PC-9 (cell line): Measurements from ENCODE around the gene TOX2. TPM values are rescaled to one million over a fixed set of nuclear protein-coding genes. Genes with fewer than 3 reads are reported as not detected.

Source experiments
- BruUV-seq: library from RNA; stranded (reverse); fragments of 400-500 nt; replicated peaks from 2 replicates; lab custom pipeline; 2021; lab: Mats Ljungman, UMichigan
- CTCF ChIA-PET: fragments of 300-600 bp; sonication (Branson Sonifier 250); formaldehyde crosslinking; loops from one replicate; lab custom pipeline; 2022; ENCODE audit warnings: antibody characterized with exemption; lab: Charles Lee
- POLR2A ChIA-PET: fragments of 300-600 bp; sonication (Branson Sonifier 250); formaldehyde crosslinking; loops from one replicate; lab custom pipeline; 2022; ENCODE audit warnings: antibody characterized with exemption; ENCODE audit not compliant: unreplicated experiment; lab: Charles Lee
- DNase-seq, 2 experiments: peaks; one replicate each; pipeline versions ENCODE4 v3.0.0 to v3.0.0-alpha.2; 2015 to 2022; ENCODE audit warnings: mixed read lengths in 1 of 2
- H2AFZ ChIP-seq: fragments of 200-600 bp; sonication (generic); 2 replicates; pipeline ENCODE4 v1.8.1; 2017; ENCODE audit warnings: antibody characterized with exemption
- H3F3A ChIP-seq: fragments of 200-600 bp; sonication (generic); 2 replicates; pipeline ENCODE4 v1.8.1; 2017; ENCODE audit warnings: antibody characterized with exemption, mild to moderate bottlenecking, low read depth; ENCODE audit not compliant: insufficient read depth
- H3K27ac ChIP-seq: fragments of 200-600 bp; sonication (generic); 2 replicates; pipeline ENCODE4 v1.6.1; 2016; ENCODE audit warnings: mixed run types
- H3K27me3 ChIP-seq: fragments of 200-600 bp; sonication (generic); 2 replicates; pipeline ENCODE4 v1.6.1; 2016; ENCODE audit warnings: low read depth, mixed run types; ENCODE audit not compliant: insufficient read depth
- H3K36me3 ChIP-seq: fragments of 200-600 bp; sonication (generic); 2 replicates; pipeline ENCODE4 v1.6.1; 2016; ENCODE audit warnings: low read depth, mixed run types
- H3K4me1 ChIP-seq: fragments of 200-600 bp; sonication (generic); replicated peaks from 2 replicates; pipeline ENCODE4 v1.6.1; 2016; ENCODE audit warnings: mixed run types; ENCODE audit not compliant: insufficient read depth
- H3K4me2 ChIP-seq: fragments of 200-600 bp; sonication (generic); 2 replicates; pipeline ENCODE4 v1.6.1; 2017; ENCODE audit warnings: mixed run types
- H3K4me3 ChIP-seq: fragments of 200-600 bp; sonication (generic); 2 replicates; pipeline ENCODE4 v1.6.1; 2016; ENCODE audit warnings: mixed run types
- H3K79me2 ChIP-seq: fragments of 200-600 bp; sonication (generic); 2 replicates; pipeline ENCODE4 v1.6.1; 2017; ENCODE audit warnings: low read depth, mixed run types
- H3K9me2 ChIP-seq: fragments of 200-600 bp; sonication (generic); 2 replicates; pipeline ENCODE4 v1.8.1; 2017; ENCODE audit warnings: mild to moderate bottlenecking; ENCODE audit not compliant: insufficient read depth
- H3K9me3 ChIP-seq: fragments of 200-600 bp; sonication (generic); 2 replicates; pipeline ENCODE4 v1.8.1; 2016; ENCODE audit warnings: low read depth; ENCODE audit not compliant: insufficient read depth
- H4K20me1 ChIP-seq: fragments of 200-600 bp; sonication (generic); 2 replicates; pipeline ENCODE4 v1.8.1; 2017; ENCODE audit not compliant: insufficient read depth
- EZH2 ChIP-seq: fragments of 200-600 bp; sonication (generic); IDR thresholded peaks from 2 replicates; pipeline ENCODE4 v1.8.0; 2017; ENCODE audit warnings: antibody characterized with exemption, low read depth
- intact Hi-C: fragments of 100-400 bp; cut with micrococcal nuclease; formaldehyde crosslinking; loops from one replicate; pipeline ENCODE4 v1.10.0; 2022; ENCODE audit not compliant: unreplicated experiment
- total RNA-seq: library from RNA; stranded (reverse); gene quantifications from 2 replicates; pipeline ENCODE4 v1.2.3, GENCODE V29; 2021
- TF ChIP-seq, protein P1 (sequence below): fragments of 200-600 bp; sonication (generic); conservative IDR thresholded peaks from 2 replicates; pipeline ENCODE4 v1.6.1; 2017; ENCODE audit warnings: mixed run types, antibody characterized with exemption, mild to moderate bottlenecking, moderate library complexity

TOX2 gene
- total RNA-seq, 1 experiment from 2014 or later = 30.1 TPM

DNA sequence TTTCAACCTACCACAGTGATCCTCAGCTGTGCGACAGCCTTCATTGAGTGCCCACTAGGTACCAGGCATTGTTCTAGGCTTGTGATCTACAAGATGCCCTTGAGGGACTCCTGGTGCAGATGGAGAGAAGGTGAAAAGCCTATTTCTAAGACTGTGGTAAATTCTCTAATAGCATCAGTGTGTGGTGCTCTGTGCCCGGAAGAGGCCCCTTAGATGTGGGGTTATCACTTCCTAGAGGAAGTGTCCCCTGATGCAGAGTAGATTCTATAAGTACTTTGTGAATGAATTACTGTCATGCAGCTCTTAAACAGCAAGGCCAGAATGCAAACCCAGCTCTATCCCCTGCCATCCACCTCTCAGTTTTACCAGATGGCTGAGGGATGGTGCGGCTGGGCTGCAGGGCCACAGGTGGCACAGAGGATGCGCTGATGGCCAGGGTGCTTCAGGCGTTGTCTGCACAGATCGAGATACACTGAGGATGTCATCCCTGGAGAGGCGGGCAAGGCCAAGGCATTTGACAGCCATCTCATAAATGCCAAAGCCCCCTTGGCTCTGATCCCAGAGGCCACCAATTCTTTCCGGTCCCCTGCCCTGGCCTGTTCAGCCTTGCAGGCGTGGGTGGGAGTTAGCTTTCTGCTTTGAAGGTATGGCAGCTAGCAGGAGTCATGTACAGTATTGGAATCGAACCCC, 96.7 kb downstream of the TOX2 start:
- Histone ChIP-seq H3K4me2 (no peak overlapping the region), H3K4me3 (no peak overlapping the region), H3K27ac (no peak overlapping the region), H3K4me1 (0 out of 2 replicates have a peak, but pooled peaks cover 3% of the 10 kb centered on the region), H3K9me2 (no peaks in the 10 kb centered on the region), H2AFZ (no peak overlapping the region), H3K36me3 (peaks cover 9% of the 10 kb centered on the region; the same call in 1 of the 2 replicates), H3K79me2 (peaks cover 10% of the 10 kb centered on the region; the same call in 1 of the 2 replicates), H3F3A (peaks cover 23% of the 10 kb centered on the region; the same call in 1 of the 2 replicates), H4K20me1 (no peaks in the 10 kb centered on the region), H3K9me3 (no peaks in the 10 kb centered on the region), H3K27me3 (no peaks in the 10 kb centered on the region)
- no peak for DNase-seq
- TF ChIP-seq, protein P1, sequence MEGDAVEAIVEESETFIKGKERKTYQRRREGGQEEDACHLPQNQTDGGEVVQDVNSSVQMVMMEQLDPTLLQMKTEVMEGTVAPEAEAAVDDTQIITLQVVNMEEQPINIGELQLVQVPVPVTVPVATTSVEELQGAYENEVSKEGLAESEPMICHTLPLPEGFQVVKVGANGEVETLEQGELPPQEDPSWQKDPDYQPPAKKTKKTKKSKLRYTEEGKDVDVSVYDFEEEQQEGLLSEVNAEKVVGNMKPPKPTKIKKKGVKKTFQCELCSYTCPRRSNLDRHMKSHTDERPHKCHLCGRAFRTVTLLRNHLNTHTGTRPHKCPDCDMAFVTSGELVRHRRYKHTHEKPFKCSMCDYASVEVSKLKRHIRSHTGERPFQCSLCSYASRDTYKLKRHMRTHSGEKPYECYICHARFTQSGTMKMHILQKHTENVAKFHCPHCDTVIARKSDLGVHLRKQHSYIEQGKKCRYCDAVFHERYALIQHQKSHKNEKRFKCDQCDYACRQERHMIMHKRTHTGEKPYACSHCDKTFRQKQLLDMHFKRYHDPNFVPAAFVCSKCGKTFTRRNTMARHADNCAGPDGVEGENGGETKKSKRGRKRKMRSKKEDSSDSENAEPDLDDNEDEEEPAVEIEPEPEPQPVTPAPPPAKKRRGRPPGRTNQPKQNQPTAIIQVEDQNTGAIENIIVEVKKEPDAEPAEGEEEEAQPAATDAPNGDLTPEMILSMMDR = no peak
- no peak for TF ChIP-seq EZH2
- POLR2A ChIA-PET = no interaction called here
- no TSS peak for BruUV-seq
- intact Hi-C loops = loop anchor here (10.0 kb wide), 1 partner anchor 167 kb away; no protein-coding TSS in a partner anchor
- CTCF ChIA-PET = no interaction called here

DNA sequence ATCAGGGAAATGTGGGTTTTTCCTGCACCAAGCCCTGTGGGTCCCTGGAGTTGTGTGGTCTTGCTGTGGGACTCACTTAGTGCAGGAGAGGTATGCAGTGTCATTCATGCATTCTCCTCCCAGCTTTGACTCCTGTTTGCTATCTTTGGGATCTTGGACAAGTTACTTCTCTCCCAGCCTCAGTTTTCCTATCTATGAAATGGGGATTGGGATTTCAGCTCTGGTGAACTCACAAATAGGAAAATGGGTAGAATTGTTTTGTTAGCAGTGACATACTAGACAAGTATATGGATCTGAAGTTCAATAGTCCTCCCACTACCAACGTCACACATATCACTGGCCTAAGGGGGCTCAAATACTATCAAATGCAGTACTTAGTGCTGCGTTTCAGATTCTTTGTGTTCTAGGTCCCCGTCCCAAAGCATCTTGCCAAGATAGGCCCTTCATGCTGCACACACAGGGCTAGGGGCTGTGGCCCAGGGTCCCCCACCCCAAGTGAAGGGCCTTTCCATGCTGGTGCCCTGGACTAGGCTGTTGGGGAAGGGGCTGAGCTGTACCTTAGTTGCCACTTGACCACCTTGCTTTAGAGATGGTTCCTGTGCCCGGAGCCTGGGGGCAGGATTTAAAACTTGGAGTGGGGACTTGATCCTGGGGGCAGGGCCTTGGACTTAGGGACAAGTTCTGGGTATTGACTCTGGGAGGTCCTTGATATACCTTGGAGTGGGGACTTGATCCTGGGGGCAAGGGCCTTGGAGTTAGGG, 98.0 kb downstream of the TOX2 start:
- peaks cover 10% of the 10 kb centered on the region; the same call in 1 of the 2 replicates for H3K79me2 ChIP-seq
- no peak for DNase-seq
- H3K4me3 ChIP-seq = no peak overlapping the region
- H3K27ac ChIP-seq = no peak overlapping the region
- H3K27me3 ChIP-seq = no peaks in the 10 kb centered on the region
- no peaks in the 10 kb centered on the region for H3K9me3 ChIP-seq
- peaks cover 30% of the 10 kb centered on the region for H3F3A ChIP-seq
- ChIA-PET POLR2A (no interaction called here), CTCF (no interaction called here)
- intact Hi-C loops = loop anchor here (10.0 kb wide), 1 partner anchor 168 kb away; no protein-coding TSS in a partner anchor
- no peak overlapping the region for H2AFZ ChIP-seq
- BruUV-seq = no TSS peak
- H4K20me1 ChIP-seq = 0 out of 2 replicates have a peak, but pooled peaks cover under 1% of the 10 kb centered on the region
- TF ChIP-seq, protein P1 = no peak
- no peak for TF ChIP-seq EZH2
- H3K36me3 ChIP-seq = no peaks in the 10 kb centered on the region; the same call in 1 of the 2 replicates
- peaks cover 6% of the 10 kb centered on the region for H3K4me1 ChIP-seq
- no peak overlapping the region for H3K4me2 ChIP-seq
- H3K9me2 ChIP-seq = no peaks in the 10 kb centered on the region
